ENCODE results near the gene CAPN15. TPM values are rescaled to one million over a fixed set of nuclear protein-coding genes. Genes with fewer than 3 reads are reported as not detected.

CAPN15 gene
- total and polyA plus RNA-seq, 4 donors: 14.4 to 64.1 (median 38.9) TPM

DNA sequence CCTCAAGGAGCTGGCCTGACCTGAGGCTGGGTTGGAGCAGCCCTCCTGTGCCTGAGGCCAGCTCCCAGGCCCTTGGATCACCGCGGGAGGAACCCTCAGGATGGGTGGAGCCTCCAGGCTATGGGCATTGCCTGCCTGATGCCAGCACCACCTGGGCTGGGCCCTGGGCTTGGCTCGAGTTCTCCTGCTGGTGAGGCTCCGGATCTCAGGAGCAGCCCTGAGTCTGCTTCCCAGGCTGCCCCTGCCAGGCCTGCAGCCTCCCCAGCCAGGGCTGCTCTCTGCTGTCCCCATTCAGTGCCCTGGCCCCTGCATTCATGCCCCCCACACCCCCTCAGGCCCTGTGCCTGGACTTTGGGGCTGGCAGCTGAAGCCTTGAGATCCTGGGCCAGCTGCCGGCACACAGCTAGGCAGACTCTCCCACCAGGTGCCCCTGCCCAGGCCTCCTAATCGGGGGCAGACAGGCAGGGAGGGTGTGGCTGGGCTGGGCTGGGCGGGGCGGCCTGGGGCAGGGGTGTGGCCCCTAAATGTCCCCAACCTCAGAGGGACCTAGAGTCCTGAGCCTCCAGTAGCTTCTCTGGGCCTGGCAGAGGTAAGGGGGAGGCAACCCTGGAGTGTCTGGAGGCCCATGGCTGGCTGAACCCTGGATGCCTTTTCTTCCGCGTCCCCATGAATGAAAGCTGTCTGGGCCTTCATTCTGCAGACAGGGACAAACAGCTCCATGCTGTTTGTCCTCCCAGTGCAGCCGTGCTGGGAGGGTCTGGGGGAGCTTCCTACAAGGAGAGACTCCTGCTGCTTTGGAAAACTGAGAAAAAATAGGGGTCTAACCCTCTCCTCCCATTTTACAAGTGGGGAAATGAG, 41.1 kb downstream of the CAPN15 start:
- 78 to 87% methylated on average over 11 of the region's 11 CpGs for WGBS, 2 donors
- Histone ChIP-seq H3K36me3 (ENCODE audit: control insufficient read depth in 4 of 4, insufficient read depth in 4 of 4, low read length in 4 of 4) (peaks cover 0 to 2% (median 0%) of the 10 kb centered on the region in 4 donors), H3K9me3 (ENCODE audit: control insufficient read depth in 4 of 4, insufficient read depth in 3 of 4, low read length in 3 of 4) (no peaks in the 10 kb centered on the region), H3K4me1 (ENCODE audit: control insufficient read depth in 5 of 5, insufficient read depth in 5 of 5, low read length in 5 of 5) (peaks cover 0 to 35% (median 21%) of the 10 kb centered on the region in 5 donors), H3K4me3 (no peak overlapping the region), H3K27ac (ENCODE audit: low read depth in 1 of 2, low read length in 1 of 2) (no peak overlapping the region), H3K27me3 (ENCODE audit: control insufficient read depth in 3 of 3, insufficient read depth in 3 of 3, low read length in 2 of 3) (no peaks in the 10 kb centered on the region), H3K9ac (ENCODE audit: insufficient read depth in 1 of 2, low read length in 2 of 2) (peak overlapping the region in 1 of 2 donors; percentile 71)
- DNase-seq: no peak
- no peak for ATAC-seq (ENCODE audit: insufficient read depth, low FRiP score)
- TF ChIP-seq, protein P1, sequence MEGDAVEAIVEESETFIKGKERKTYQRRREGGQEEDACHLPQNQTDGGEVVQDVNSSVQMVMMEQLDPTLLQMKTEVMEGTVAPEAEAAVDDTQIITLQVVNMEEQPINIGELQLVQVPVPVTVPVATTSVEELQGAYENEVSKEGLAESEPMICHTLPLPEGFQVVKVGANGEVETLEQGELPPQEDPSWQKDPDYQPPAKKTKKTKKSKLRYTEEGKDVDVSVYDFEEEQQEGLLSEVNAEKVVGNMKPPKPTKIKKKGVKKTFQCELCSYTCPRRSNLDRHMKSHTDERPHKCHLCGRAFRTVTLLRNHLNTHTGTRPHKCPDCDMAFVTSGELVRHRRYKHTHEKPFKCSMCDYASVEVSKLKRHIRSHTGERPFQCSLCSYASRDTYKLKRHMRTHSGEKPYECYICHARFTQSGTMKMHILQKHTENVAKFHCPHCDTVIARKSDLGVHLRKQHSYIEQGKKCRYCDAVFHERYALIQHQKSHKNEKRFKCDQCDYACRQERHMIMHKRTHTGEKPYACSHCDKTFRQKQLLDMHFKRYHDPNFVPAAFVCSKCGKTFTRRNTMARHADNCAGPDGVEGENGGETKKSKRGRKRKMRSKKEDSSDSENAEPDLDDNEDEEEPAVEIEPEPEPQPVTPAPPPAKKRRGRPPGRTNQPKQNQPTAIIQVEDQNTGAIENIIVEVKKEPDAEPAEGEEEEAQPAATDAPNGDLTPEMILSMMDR (IDR thresholded peaks at IDR 0.05; ENCODE audit: control extremely low read depth, extremely low read depth): no peak

DNA sequence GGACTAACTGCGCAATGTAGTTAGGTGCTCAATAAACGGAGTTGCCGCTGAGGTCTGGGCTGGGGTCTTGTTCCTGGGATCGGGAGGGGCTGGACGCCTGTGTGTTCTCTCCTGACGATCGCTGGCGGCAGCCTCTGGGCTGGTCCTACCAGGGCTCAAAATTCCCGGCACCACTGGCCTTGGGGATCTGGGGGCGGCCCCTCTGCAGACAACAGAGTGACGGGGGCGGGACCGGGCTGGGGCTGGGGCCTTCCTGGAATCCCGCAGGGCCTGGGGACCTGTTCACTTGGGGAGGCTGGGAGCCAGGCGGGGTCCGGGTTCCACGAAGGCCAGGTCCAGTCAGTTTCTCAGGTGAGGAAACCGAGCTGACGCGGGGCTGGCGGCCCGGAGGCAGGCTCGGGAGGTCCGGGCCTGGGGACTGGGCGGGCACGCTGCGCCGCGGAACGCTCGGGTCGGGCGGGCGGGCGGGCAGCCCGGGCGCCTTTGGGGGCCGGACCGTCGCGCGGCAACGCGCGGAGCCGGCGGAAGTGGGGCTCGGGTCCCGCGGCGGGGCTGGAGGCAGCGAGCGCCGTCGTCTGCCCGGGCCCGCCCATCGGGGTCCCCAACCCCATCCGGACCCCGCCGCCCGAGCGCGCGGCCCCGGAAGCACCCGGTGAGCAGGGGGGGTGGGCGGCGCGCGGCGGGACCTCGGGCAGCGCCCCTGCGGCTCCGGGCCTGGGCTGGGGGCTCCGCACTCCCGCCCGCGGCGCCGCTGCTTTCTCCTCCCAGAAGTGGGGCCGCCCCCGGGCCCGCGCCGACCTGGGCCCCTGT, 42.1 kb downstream of the CAPN15 start, which contains the start of gene PIGQ:
Gene PIGQ, plus strand, starts transcription at position 524 of the 810 bp plus-strand sequence. CDS start 4,107 bp downstream, outside the sequence.
- peak; percentile 65 for ATAC-seq (ENCODE audit: insufficient read depth, low FRiP score)
- H3K36me3 ChIP-seq (ENCODE audit: control insufficient read depth in 4 of 4, insufficient read depth in 4 of 4, low read length in 4 of 4): peaks cover 0 to 13% (median 3%) of the 10 kb centered on the region in 4 donors
- H3K4me3 ChIP-seq: peak within 1 kb of the TSS; percentile 84
- peak within 1 kb of the TSS; percentile 61 to 85 for H3K27ac ChIP-seq (ENCODE audit: low read depth in 1 of 2, low read length in 1 of 2)
- peaks cover 0 to 34% (median 21%) of the 10 kb centered on the region in 5 donors for H3K4me1 ChIP-seq (ENCODE audit: control insufficient read depth in 5 of 5, insufficient read depth in 5 of 5, low read length in 5 of 5)
- WGBS, 2 donors: 1 to 3% methylated on average over 39 to 87 of the region's 87 CpGs
- DNase-seq: peak; percentile 70 to 77 (median 72)
- TF ChIP-seq, protein P1 (IDR thresholded peaks at IDR 0.05; ENCODE audit: control extremely low read depth, extremely low read depth): no peak
- peak within 1 kb of the TSS; percentile 63 to 71 for H3K9ac ChIP-seq (ENCODE audit: insufficient read depth in 1 of 2, low read length in 2 of 2)
- H3K27me3 ChIP-seq (ENCODE audit: control insufficient read depth in 3 of 3, insufficient read depth in 3 of 3, low read length in 2 of 3): no peaks in the 10 kb centered on the region
- no peaks in the 10 kb centered on the region for H3K9me3 ChIP-seq (ENCODE audit: control insufficient read depth in 4 of 4, insufficient read depth in 3 of 4, low read length in 3 of 4)

DNA sequence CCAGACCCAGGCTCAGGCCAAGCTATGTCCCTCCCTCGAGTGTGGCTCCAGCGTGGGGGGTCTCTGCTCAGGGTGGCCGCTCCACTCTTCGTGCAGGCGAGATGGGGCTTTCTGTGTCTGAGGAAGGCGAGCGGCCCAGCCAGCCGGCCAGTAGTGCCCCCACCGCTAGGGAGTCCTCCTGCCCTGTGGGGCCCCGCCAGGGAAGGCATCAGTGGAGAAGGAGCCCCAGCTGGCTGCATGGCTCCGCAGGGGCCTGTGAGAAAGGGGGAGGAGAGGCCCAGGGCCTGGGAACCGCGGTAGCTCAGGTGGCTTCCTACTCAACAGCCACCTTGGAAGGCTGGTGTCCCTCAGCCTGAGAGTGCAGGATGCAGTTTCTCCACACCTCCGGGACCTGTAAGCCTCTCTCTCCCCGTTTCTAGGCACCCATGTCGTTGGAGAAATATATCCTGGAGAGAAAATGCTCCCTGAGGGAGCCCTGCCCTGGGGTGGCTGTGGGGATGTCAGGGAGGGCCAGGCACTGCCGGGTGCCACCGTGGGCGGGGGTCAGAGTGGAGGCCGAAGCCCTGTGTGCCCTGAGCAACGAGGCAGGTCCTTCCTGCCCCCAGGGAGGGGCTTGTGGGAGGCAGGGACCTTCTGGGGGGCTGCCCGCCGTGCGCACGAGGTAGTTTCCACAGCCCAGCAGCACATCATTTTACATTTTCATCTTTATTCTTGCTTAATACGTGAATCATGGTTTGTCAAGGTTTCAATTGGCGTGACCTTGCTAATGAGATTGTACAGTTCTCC, 45.5 kb downstream of the CAPN15 start:
- Histone ChIP-seq H3K27me3 (ENCODE audit: control insufficient read depth in 3 of 3, insufficient read depth in 3 of 3, low read length in 2 of 3) (no peaks in the 10 kb centered on the region), H3K9ac (ENCODE audit: insufficient read depth in 1 of 2, low read length in 2 of 2) (no peak overlapping the region), H3K4me3 (no peak overlapping the region), H3K36me3 (ENCODE audit: control insufficient read depth in 4 of 4, insufficient read depth in 4 of 4, low read length in 4 of 4) (peaks cover 0 to 29% (median 3%) of the 10 kb centered on the region in 4 donors), H3K9me3 (ENCODE audit: control insufficient read depth in 4 of 4, insufficient read depth in 3 of 4, low read length in 3 of 4) (no peaks in the 10 kb centered on the region), H3K27ac (ENCODE audit: low read depth in 1 of 2, low read length in 1 of 2) (no peak overlapping the region), H3K4me1 (ENCODE audit: control insufficient read depth in 5 of 5, insufficient read depth in 5 of 5, low read length in 5 of 5) (peaks cover 0 to 16% (median 6%) of the 10 kb centered on the region in 5 donors)
- no peak for DNase-seq
- TF ChIP-seq, protein P1 (IDR thresholded peaks at IDR 0.05; ENCODE audit: control extremely low read depth, extremely low read depth): no peak
- no peak for ATAC-seq (ENCODE audit: insufficient read depth, low FRiP score)
- 90 to 91% methylated on average over 27 of the region's 27 CpGs for WGBS, 2 donors

Measured in lung (tissue), 12 donors.